PC-9 (cell line): ENCODE results near the gene PEAK3. TPM values are rescaled to one million over a fixed set of nuclear protein-coding genes. Genes with fewer than 3 reads are reported as not detected.

ENCODE experiments used
- BruUV-seq: library from RNA; stranded (reverse); fragments of 400-500 nt; replicated peaks from 2 replicates; lab custom pipeline; 2021; lab: Mats Ljungman, UMichigan
- CTCF ChIA-PET: fragments of 300-600 bp; sonication (Branson Sonifier 250); formaldehyde crosslinking; loops from one replicate; lab custom pipeline; 2022; ENCODE audit warnings: antibody characterized with exemption; lab: Charles Lee
- POLR2A ChIA-PET: fragments of 300-600 bp; sonication (Branson Sonifier 250); formaldehyde crosslinking; loops from one replicate; lab custom pipeline; 2022; ENCODE audit warnings: antibody characterized with exemption; ENCODE audit not compliant: unreplicated experiment; lab: Charles Lee
- DNase-seq, 2 experiments: peaks; one replicate each; pipeline versions ENCODE4 v3.0.0 to v3.0.0-alpha.2; 2015 to 2022; ENCODE audit warnings: mixed read lengths in 1 of 2
- H2AFZ ChIP-seq: fragments of 200-600 bp; sonication (generic); 2 replicates; pipeline ENCODE4 v1.8.1; 2017; ENCODE audit warnings: antibody characterized with exemption
- H3F3A ChIP-seq: fragments of 200-600 bp; sonication (generic); 2 replicates; pipeline ENCODE4 v1.8.1; 2017; ENCODE audit warnings: antibody characterized with exemption, mild to moderate bottlenecking, low read depth; ENCODE audit not compliant: insufficient read depth
- H3K27ac ChIP-seq: fragments of 200-600 bp; sonication (generic); 2 replicates; pipeline ENCODE4 v1.6.1; 2016; ENCODE audit warnings: mixed run types
- H3K27me3 ChIP-seq: fragments of 200-600 bp; sonication (generic); 2 replicates; pipeline ENCODE4 v1.6.1; 2016; ENCODE audit warnings: low read depth, mixed run types; ENCODE audit not compliant: insufficient read depth
- H3K36me3 ChIP-seq: fragments of 200-600 bp; sonication (generic); 2 replicates; pipeline ENCODE4 v1.6.1; 2016; ENCODE audit warnings: low read depth, mixed run types
- H3K4me1 ChIP-seq: fragments of 200-600 bp; sonication (generic); replicated peaks from 2 replicates; pipeline ENCODE4 v1.6.1; 2016; ENCODE audit warnings: mixed run types; ENCODE audit not compliant: insufficient read depth
- H3K4me2 ChIP-seq: fragments of 200-600 bp; sonication (generic); 2 replicates; pipeline ENCODE4 v1.6.1; 2017; ENCODE audit warnings: mixed run types
- H3K4me3 ChIP-seq: fragments of 200-600 bp; sonication (generic); 2 replicates; pipeline ENCODE4 v1.6.1; 2016; ENCODE audit warnings: mixed run types
- H3K79me2 ChIP-seq: fragments of 200-600 bp; sonication (generic); 2 replicates; pipeline ENCODE4 v1.6.1; 2017; ENCODE audit warnings: low read depth, mixed run types
- H3K9me2 ChIP-seq: fragments of 200-600 bp; sonication (generic); 2 replicates; pipeline ENCODE4 v1.8.1; 2017; ENCODE audit warnings: mild to moderate bottlenecking; ENCODE audit not compliant: insufficient read depth
- H3K9me3 ChIP-seq: fragments of 200-600 bp; sonication (generic); 2 replicates; pipeline ENCODE4 v1.8.1; 2016; ENCODE audit warnings: low read depth; ENCODE audit not compliant: insufficient read depth
- H4K20me1 ChIP-seq: fragments of 200-600 bp; sonication (generic); 2 replicates; pipeline ENCODE4 v1.8.1; 2017; ENCODE audit not compliant: insufficient read depth
- EZH2 ChIP-seq: fragments of 200-600 bp; sonication (generic); IDR thresholded peaks from 2 replicates; pipeline ENCODE4 v1.8.0; 2017; ENCODE audit warnings: antibody characterized with exemption, low read depth
- intact Hi-C: fragments of 100-400 bp; cut with micrococcal nuclease; formaldehyde crosslinking; loops from one replicate; pipeline ENCODE4 v1.10.0; 2022; ENCODE audit not compliant: unreplicated experiment
- total RNA-seq: library from RNA; stranded (reverse); gene quantifications from 2 replicates; pipeline ENCODE4 v1.2.3, GENCODE V29; 2021
- TF ChIP-seq, protein P1 (sequence below): fragments of 200-600 bp; sonication (generic); conservative IDR thresholded peaks from 2 replicates; pipeline ENCODE4 v1.6.1; 2017; ENCODE audit warnings: mixed run types, antibody characterized with exemption, mild to moderate bottlenecking, moderate library complexity

Gene PEAK3
- total RNA-seq, 1 experiment from 2014 or later = not detected

DNA sequence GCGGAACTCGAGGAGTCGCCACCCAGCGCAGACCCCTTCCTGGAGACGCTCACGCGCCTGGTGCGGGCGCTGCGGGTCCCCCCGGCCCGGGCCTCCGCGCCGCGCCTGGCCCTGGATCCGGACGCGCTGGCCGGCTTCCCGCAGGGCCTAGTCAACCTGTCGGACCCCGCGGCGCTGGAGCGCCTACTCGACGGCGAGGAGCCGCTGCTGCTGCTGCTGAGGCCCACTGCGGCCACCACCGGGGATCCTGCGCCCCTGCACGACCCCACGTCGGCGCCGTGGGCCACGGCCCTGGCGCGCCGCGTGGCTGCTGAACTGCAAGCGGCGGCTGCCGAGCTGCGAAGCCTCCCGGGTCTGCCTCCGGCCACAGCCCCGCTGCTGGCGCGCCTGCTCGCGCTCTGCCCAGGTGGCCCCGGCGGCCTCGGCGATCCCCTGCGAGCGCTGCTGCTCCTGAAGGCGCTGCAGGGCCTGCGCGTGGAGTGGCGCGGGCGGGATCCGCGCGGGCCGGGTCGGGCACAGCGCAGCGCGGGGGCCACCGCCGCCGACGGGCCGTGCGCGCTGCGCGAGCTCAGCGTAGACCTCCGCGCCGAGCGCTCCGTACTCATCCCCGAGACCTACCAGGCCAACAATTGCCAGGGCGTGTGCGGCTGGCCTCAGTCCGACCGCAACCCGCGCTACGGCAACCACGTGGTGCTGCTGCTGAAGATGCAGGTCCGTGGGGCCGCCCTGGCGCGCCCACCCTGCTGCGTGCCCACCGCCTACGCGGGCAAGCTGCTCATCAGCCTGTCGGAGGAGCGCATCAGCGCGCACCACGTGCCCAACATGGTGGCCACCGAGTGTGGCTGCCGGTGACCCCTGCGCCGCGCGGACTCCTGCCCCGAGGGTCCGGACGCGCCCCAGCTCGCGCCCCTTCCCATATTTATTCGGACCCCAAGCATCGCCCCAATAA, 30.6 kb downstream of the PEAK3 start:
- H3K4me2 ChIP-seq = no peak overlapping the region
- BruUV-seq = no TSS peak
- DNase-seq = no peak
- H3K79me2 ChIP-seq = no peaks in the 10 kb centered on the region
- H3K27ac ChIP-seq = no peak overlapping the region
- no peaks in the 10 kb centered on the region for H3K9me3 ChIP-seq
- ChIA-PET CTCF (no interaction called here), POLR2A (no interaction called here)
- intact Hi-C loops = no loop called here
- H4K20me1 ChIP-seq = 0 out of 2 replicates have a peak, but pooled peaks cover 4% of the 10 kb centered on the region
- TF ChIP-seq EZH2 = no peak
- TF ChIP-seq, protein P1, sequence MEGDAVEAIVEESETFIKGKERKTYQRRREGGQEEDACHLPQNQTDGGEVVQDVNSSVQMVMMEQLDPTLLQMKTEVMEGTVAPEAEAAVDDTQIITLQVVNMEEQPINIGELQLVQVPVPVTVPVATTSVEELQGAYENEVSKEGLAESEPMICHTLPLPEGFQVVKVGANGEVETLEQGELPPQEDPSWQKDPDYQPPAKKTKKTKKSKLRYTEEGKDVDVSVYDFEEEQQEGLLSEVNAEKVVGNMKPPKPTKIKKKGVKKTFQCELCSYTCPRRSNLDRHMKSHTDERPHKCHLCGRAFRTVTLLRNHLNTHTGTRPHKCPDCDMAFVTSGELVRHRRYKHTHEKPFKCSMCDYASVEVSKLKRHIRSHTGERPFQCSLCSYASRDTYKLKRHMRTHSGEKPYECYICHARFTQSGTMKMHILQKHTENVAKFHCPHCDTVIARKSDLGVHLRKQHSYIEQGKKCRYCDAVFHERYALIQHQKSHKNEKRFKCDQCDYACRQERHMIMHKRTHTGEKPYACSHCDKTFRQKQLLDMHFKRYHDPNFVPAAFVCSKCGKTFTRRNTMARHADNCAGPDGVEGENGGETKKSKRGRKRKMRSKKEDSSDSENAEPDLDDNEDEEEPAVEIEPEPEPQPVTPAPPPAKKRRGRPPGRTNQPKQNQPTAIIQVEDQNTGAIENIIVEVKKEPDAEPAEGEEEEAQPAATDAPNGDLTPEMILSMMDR = no peak
- H3K36me3 ChIP-seq = no peaks in the 10 kb centered on the region
- no peak overlapping the region for H3K4me3 ChIP-seq
- H2AFZ ChIP-seq = no peak overlapping the region
- no peaks in the 10 kb centered on the region for H3F3A ChIP-seq
- no peaks in the 10 kb centered on the region for H3K4me1 ChIP-seq
- H3K27me3 ChIP-seq = no peaks in the 10 kb centered on the region
- no peaks in the 10 kb centered on the region for H3K9me2 ChIP-seq

GRCh38 chr19:2250766-2251105, 31.2 kb downstream of the PEAK3 start:
- no TSS peak for BruUV-seq
- intact Hi-C loops = no loop called here
- Histone ChIP-seq H3K4me3 (no peak overlapping the region), H3K9me2 (no peaks in the 10 kb centered on the region), H3K9me3 (no peaks in the 10 kb centered on the region), H3K27ac (no peak overlapping the region), H4K20me1 (0 out of 2 replicates have a peak, but pooled peaks cover 4% of the 10 kb centered on the region), H2AFZ (no peak overlapping the region), H3K4me1 (no peaks in the 10 kb centered on the region), H3F3A (no peaks in the 10 kb centered on the region), H3K27me3 (no peaks in the 10 kb centered on the region), H3K4me2 (no peak overlapping the region), H3K36me3 (no peaks in the 10 kb centered on the region), H3K79me2 (no peaks in the 10 kb centered on the region)
- no peak for DNase-seq
- no peak for TF ChIP-seq EZH2
- TF ChIP-seq, protein P1 = no peak
- CTCF ChIA-PET = no interaction called here
- POLR2A ChIA-PET = no interaction called here

- no peaks in the 10 kb centered on the region for H3K79me2 ChIP-seq
- H3K27ac ChIP-seq = no peak overlapping the region
- no peak overlapping the region for H2AFZ ChIP-seq
- no peaks in the 10 kb centered on the region for H3K9me3 ChIP-seq
- TF ChIP-seq, protein P1 = no peak
- TF ChIP-seq EZH2 = no peak
- H3F3A ChIP-seq = no peaks in the 10 kb centered on the region
- CTCF ChIA-PET = no interaction called here
- no peak overlapping the region for H3K4me3 ChIP-seq
- H3K27me3 ChIP-seq = no peaks in the 10 kb centered on the region
- no peaks in the 10 kb centered on the region for H3K9me2 ChIP-seq
- no peaks in the 10 kb centered on the region for H3K4me1 ChIP-seq
- no TSS peak for BruUV-seq
- no peaks in the 10 kb centered on the region for H3K36me3 ChIP-seq
- no peak overlapping the region for H3K4me2 ChIP-seq
- intact Hi-C loops = no loop called here
- POLR2A ChIA-PET = no interaction called here
- DNase-seq = no peak
- H4K20me1 ChIP-seq = 0 out of 2 replicates have a peak, but pooled peaks cover 4% of the 10 kb centered on the region
Measured at GRCh38 chr19:2249880-2250765, 31.9 kb downstream of the PEAK3 start.
